Ovary (tissue), 9 donors: Measurements from ENCODE around the gene NEBL. TPM values are rescaled to one million over a fixed set of nuclear protein-coding genes. Genes with fewer than 3 reads are reported as not detected.

Experiments
- DNase-seq, 5 donors: peaks; one replicate each; pipeline ENCODE4 v3.0.0-alpha.2; 2019 to 2020
- H3K27ac ChIP-seq, 2 donors: fragments of 200-600 bp; one replicate each; pipeline versions ENCODE4 v1.5.1 to v1.8.0; 2019 to 2022
- H3K27me3 ChIP-seq: fragments of 200-600 bp; one replicate; pipeline ENCODE4 v1.8.0; 2022
- H3K36me3 ChIP-seq: fragments of 200-600 bp; sonication (generic); one replicate; pipeline ENCODE4 v1.5.1; 2019
- H3K4me1 ChIP-seq: one replicate; pipeline ENCODE4 v1.8.1; 2013; ENCODE audit warnings: mild to moderate bottlenecking, moderate library complexity; ENCODE audit not compliant: insufficient read depth
- H3K4me3 ChIP-seq: fragments of 200-600 bp; sonication (generic); one replicate; pipeline ENCODE4 v1.5.1; 2017
- H3K9me3 ChIP-seq, 2 donors: fragments of 200-600 bp in 1 of 2; sonication (generic) in 1 of 2; one replicate each; pipeline versions ENCODE4 v1.5.1 to v1.8.1; 2013 to 2019; ENCODE audit warnings: mild to moderate bottlenecking in 1 of 2, moderate library complexity in 1 of 2
- EP300 ChIP-seq: sonication (generic); formaldehyde crosslinking; IDR thresholded peaks from one replicate; pipeline ENCODE4 v1.6.1; 2017; ENCODE audit warnings: antibody characterized with exemption
- POLR2A ChIP-seq: fragments of 450-650 bp; IDR thresholded peaks from one replicate; pipeline ENCODE4 v1.6.1; 2017; ENCODE audit warnings: antibody characterized with exemption, mild to moderate bottlenecking, moderate library complexity
- WGBS, 3 donors: extraction: QIAGEN DNeasy Blood & Tissue Kit in 1 of 3; methylation state at CpG; one replicate each; pipeline versions ENCODE4 v1.1.5 to v1.1.7; 2013 to 2017; 5-methylcytosine and 5-hydroxymethylcytosine counted together
- intact Hi-C, 4 donors: fragments of 100-400 bp; cut with DNase I; formaldehyde crosslinking; loops; one replicate each; pipeline versions ENCODE4 v1.11.0 to v1.15.1; 2022 to 2023
- polyA plus RNA-seq, 2 donors: library from polyadenylated mRNA; stranded (reverse); fragments of 200-250 nt in 1 of 2; fragments of 350-450 nt in 1 of 2; fragmentation: Illumina TruSeq in 1 of 2; extraction: RNeasy Lipid Tissue Mini Kit (QIAGEN cat#74804) in 1 of 2; gene quantifications; one replicate each; pipeline ENCODE4 v1.2.3, GENCODE V29; 2013 to 2014
- total RNA-seq, 7 donors: library from RNA; depleted of rRNA in 2 of 7; stranded (reverse); fragments of >200 nt in 2 of 7; fragmentation: NEBNext Ultra II Directional in 3 of 7; extraction: Animal tissue kit (Norgen Biotek cat#: 25700) in 3 of 7; gene quantifications; one replicate each; pipeline versions ENCODE4 v1.1.0 to v1.2.4, GENCODE V29; 2016 to 2023
- TF ChIP-seq, protein P1 (sequence below), 3 donors: fragments of 450-650 bp in 2 of 3; fragments of 200-600 bp in 1 of 3; IDR thresholded peaks; one replicate each; pipeline versions ENCODE4 v1.5.1 to v1.8.0; 2016 to 2022; ENCODE audit warnings: antibody characterized with exemption in 3 of 3, mild to moderate bottlenecking in 1 of 3
- donor health status: DM: no; HTN: no; CAD: no; lungs with moderate emphysema.
- donor health status: DM: no; HTN: no; CAD: no.
- donor health status: Bipolar disorder and iron deficiency.
- donor health status: DM: yes; HTN: yes; CAD: no.
- donor health status: DM: no; HTN: no; CAD: no.
- donor health status: DM: yes; HTN: yes; CAD: no.

NEBL gene
- total and polyA plus RNA-seq, 9 donors = 0.83 to 17.9 (median 3.1) TPM

DNA sequence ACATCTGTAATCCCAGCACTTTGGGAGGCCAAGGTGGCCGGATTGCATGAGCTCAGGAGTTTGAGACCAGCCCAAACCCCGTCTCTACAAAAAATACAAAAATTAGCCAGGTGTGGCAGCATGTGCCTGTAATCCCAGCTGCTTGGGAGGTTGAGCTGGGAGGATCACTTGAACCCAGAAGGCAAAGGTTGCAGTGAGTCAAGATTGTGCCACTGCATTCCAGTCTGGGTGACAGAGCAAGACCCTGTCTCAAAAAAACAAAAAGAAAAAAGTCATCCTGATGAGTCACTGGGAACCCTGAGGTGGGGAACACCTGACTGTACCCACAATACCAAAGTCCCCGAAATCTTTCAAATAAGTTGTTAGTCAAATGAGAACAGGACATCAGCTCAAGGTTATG lies 80.0 kb downstream of the NEBL start:
- no peak overlapping the region for H3K4me3 ChIP-seq
- H3K9me3 ChIP-seq = no peaks in the 10 kb centered on the region
- WGBS, 3 donors = 88 to 97% (median 91%) methylated on average over 3 of the region's 3 CpGs
- TF ChIP-seq EP300 = no peak
- TF ChIP-seq POLR2A = no peak
- TF ChIP-seq, protein P1, sequence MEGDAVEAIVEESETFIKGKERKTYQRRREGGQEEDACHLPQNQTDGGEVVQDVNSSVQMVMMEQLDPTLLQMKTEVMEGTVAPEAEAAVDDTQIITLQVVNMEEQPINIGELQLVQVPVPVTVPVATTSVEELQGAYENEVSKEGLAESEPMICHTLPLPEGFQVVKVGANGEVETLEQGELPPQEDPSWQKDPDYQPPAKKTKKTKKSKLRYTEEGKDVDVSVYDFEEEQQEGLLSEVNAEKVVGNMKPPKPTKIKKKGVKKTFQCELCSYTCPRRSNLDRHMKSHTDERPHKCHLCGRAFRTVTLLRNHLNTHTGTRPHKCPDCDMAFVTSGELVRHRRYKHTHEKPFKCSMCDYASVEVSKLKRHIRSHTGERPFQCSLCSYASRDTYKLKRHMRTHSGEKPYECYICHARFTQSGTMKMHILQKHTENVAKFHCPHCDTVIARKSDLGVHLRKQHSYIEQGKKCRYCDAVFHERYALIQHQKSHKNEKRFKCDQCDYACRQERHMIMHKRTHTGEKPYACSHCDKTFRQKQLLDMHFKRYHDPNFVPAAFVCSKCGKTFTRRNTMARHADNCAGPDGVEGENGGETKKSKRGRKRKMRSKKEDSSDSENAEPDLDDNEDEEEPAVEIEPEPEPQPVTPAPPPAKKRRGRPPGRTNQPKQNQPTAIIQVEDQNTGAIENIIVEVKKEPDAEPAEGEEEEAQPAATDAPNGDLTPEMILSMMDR (IDR thresholded peaks at IDR 0.05) = no peak
- no peak for DNase-seq
- H3K4me1 ChIP-seq = no peaks in the 10 kb centered on the region
- no peaks in the 10 kb centered on the region for H3K36me3 ChIP-seq
- no peaks in the 10 kb centered on the region for H3K27me3 ChIP-seq
- intact Hi-C loops = no loop called here
- no peak overlapping the region for H3K27ac ChIP-seq

DNA sequence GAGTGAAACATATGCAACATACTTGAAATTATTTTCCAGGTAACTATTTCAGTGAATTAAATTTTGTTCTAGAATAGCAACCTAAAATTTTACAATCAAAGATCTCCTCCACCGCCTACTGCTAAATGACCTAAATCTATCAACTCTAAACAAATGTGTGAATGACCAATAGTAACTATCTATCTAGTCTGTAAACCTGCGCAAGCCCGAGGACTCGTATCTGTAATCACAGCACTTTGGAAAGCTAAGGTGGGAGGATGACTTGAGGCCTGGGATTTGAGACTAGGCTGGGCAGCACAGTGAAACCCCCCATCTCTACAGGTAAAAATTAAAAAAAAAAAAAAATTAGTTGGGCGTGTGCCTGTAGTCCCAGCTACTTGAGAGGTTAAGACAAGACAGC lies 83.0 kb downstream of the NEBL start:
- H3K4me1 ChIP-seq = no peaks in the 10 kb centered on the region
- H3K27ac ChIP-seq = no peak overlapping the region
- H3K4me3 ChIP-seq = no peak overlapping the region
- DNase-seq = no peak
- H3K27me3 ChIP-seq = no peaks in the 10 kb centered on the region
- no peaks in the 10 kb centered on the region for H3K36me3 ChIP-seq
- intact Hi-C loops = no loop called here
- TF ChIP-seq POLR2A = no peak
- no peaks in the 10 kb centered on the region for H3K9me3 ChIP-seq
- WGBS, 3 donors = 90 to 94% (median 93%) methylated on average over 5 of the region's 5 CpGs

DNA sequence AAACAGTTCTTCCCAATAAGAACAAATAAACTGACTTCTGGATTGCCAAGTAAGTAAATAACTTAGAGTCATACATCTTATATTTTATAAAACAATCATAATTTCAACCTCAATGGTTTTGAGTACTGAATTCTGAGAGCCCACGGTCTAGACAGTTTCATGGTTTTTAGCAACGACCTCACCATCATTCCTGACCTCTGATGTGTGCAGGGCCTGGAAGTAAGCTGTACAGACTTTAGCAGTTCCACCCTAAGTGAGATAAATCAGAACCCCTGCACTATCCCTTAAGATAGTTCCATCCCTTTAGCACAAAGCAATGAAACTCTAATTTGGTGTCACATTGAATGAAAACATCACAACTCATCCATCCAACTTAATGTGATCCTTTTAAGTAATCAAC lies 86.0 kb downstream of the NEBL start:
- H3K27ac ChIP-seq = no peak overlapping the region
- TF ChIP-seq POLR2A (no peak), EP300 (no peak)
- TF ChIP-seq, protein P1 (IDR thresholded peaks at IDR 0.05) = no peak
- no peaks in the 10 kb centered on the region for H3K9me3 ChIP-seq
- H3K4me3 ChIP-seq = no peak overlapping the region
- DNase-seq = no peak
- no peaks in the 10 kb centered on the region for H3K4me1 ChIP-seq
- 50 to 65% (median 63%) methylated on average over 2 of the region's 2 CpGs for WGBS, 3 donors
- H3K27me3 ChIP-seq = no peaks in the 10 kb centered on the region
- intact Hi-C loops = no loop called here
- H3K36me3 ChIP-seq = no peaks in the 10 kb centered on the region

DNA sequence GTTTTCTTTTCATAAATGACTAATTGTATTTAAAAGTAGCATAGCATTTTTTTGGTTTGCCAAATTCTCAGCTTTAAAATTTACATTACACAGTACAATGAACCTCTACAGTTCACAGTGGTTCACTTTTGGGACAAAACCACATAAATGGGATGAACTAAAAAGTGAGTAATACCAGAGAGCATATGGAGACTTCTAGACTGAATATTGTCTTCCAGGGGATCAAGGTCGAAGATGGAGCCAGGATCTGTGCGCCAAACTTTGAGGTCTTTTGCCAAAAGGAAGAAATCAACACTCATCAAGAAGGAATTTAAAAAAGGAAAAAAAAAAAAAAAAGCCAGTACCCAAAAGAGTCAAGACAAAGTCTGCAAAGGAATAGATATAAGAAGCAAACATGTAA lies 87.5 kb downstream of the NEBL start:
- no peak overlapping the region for H3K27ac ChIP-seq
- intact Hi-C loops = no loop called here
- H3K4me3 ChIP-seq = no peak overlapping the region
- H3K9me3 ChIP-seq = no peaks in the 10 kb centered on the region
- TF ChIP-seq EP300 = no peak
- no peak for DNase-seq
- no peaks in the 10 kb centered on the region for H3K4me1 ChIP-seq
- H3K36me3 ChIP-seq = no peaks in the 10 kb centered on the region
- no peaks in the 10 kb centered on the region for H3K27me3 ChIP-seq
- 41 to 57% (median 50%) methylated on average over 2 of the region's 2 CpGs for WGBS, 3 donors

DNA sequence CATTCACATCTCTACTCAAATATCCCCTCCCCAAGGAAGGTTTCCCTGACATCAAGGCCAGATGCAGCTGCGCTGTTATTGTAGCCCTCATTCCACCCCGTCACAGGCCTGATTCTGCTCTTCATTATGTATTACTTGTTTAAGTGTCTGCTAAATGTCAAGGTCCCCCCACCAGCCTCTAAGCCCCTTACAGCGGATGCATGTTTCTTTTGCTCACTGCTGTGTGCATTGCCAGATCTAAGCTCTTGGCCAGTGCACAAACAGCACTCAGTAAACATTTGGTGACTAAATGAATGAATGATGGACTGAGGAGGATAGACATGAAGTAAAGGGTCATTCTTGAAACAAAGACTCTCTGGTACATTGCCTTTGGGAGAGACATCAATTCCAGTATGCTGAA lies 90.6 kb downstream of the NEBL start:
- intact Hi-C loops = no loop called here
- no peak for DNase-seq
- no peak overlapping the region for H3K27ac ChIP-seq
- H3K36me3 ChIP-seq = no peaks in the 10 kb centered on the region
- H3K9me3 ChIP-seq = no peaks in the 10 kb centered on the region
- H3K27me3 ChIP-seq = no peaks in the 10 kb centered on the region
- WGBS, 3 donors = 89 to 91% (median 89%) methylated on average over 3 of the region's 3 CpGs
- TF ChIP-seq, protein P1 (IDR thresholded peaks at IDR 0.05) = no peak
- no peak for TF ChIP-seq POLR2A
- no peak for TF ChIP-seq EP300
- no peaks in the 10 kb centered on the region for H3K4me1 ChIP-seq
- no peak overlapping the region for H3K4me3 ChIP-seq

DNA sequence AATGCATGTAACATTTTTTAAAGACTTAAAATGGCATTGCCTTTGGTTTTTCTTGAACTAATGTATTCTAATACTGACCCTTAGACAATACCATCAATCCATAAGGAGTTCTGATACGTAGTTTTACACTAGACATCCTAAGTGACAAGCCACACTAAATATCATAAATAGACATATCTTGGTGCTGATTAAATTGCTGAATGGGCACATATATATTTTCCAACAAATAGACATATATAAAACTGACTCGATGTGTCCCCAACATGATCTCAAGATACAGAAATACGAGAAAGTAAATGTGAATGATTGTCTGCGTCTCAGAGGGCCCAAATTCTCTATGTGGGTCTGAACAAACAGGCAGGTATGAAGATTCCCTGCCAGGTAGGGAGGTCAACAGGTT lies 99.8 kb downstream of the NEBL start:
- no peaks in the 10 kb centered on the region for H3K36me3 ChIP-seq
- 47 to 81% (median 48%) methylated on average over 4 of the region's 4 CpGs for WGBS, 3 donors
- intact Hi-C loops = no loop called here
- no peak for DNase-seq
- H3K4me1 ChIP-seq = no peaks in the 10 kb centered on the region
- no peaks in the 10 kb centered on the region for H3K9me3 ChIP-seq
- H3K4me3 ChIP-seq = no peak overlapping the region
- TF ChIP-seq POLR2A (no peak), EP300 (no peak)
- TF ChIP-seq, protein P1 (IDR thresholded peaks at IDR 0.05) = no peak
- no peak overlapping the region for H3K27ac ChIP-seq
- no peaks in the 10 kb centered on the region for H3K27me3 ChIP-seq
